ENCODE measurements around the gene CCDC88B. TPM values are rescaled to one million over a fixed set of nuclear protein-coding genes. Genes with fewer than 3 reads are reported as not detected.

CCDC88B gene
- total RNA-seq, 4 donors from 2014 or later, result 3.3 to 8.3 (median 5.4) TPM

- H3K4me1 ChIP-seq, result peaks cover 70% of the 10 kb centered on the region
- WGBS, result 17% methylated on average over 11 of the region's 32 CpGs
These were observed 23.2 kb upstream of the CCDC88B start for GRCh38 chr11:64316672-64317324.

GRCh38 chr11:64317325-64317960 is 22.6 kb upstream of the CCDC88B start, which contains the start of gene TRMT112:
Gene TRMT112, minus strand, starts transcription at chr11:64317559. Its CDS starts 33 bp downstream, at chr11:64317526.
- DNase-seq (ENCODE audit: low spot score in 2 of 2), result peak; percentile 98 to 99
- 0% methylated on average over 21 of the region's 43 CpGs for WGBS
- Histone ChIP-seq H3K4me3 (peak within 1 kb of the TSS; percentile 88), H3K27ac (peak within 1 kb of the TSS; percentile 99), H3K4me1 (peaks cover 71% of the 10 kb centered on the region), H3K36me3 (peaks cover 41% of the 10 kb centered on the region), H3K27me3 (no peaks in the 10 kb centered on the region), H3K9me3 (no peaks in the 10 kb centered on the region)
- TF ChIP-seq POLR2A (IDR thresholded peaks at IDR 0.05), result peak in 1 of 2 donors; percentile 48
- no peak for TF ChIP-seq CTCF (IDR thresholded peaks at IDR 0.05)
- TF ChIP-seq POLR2AphosphoS5 (IDR thresholded peaks at IDR 0.05), result peak in 2 of 3 donors; percentile 57 to 91
- TF ChIP-seq EP300 (IDR thresholded peaks at IDR 0.05), result no peak

More at GRCh38 chr11:64316672-64317324, 23.2 kb upstream of the CCDC88B start:
- TF ChIP-seq EP300 (IDR thresholded peaks at IDR 0.05) (no peak), CTCF (IDR thresholded peaks at IDR 0.05) (no peak), POLR2A (IDR thresholded peaks at IDR 0.05) (no peak), POLR2AphosphoS5 (IDR thresholded peaks at IDR 0.05) (no peak)
- Histone ChIP-seq H3K27ac (peak overlapping the region; percentile 99), H3K9me3 (no peaks in the 10 kb centered on the region), H3K36me3 (peaks cover 37% of the 10 kb centered on the region), H3K27me3 (no peaks in the 10 kb centered on the region), H3K4me3 (peak overlapping the region; percentile 88)
- no peak for DNase-seq (ENCODE audit: low spot score in 2 of 2)

GRCh38 chr11:64317961-64318765 is 21.8 kb upstream of the CCDC88B start, which contains the start of gene PRDX5:
Gene PRDX5, plus strand, starts transcription at chr11:64318121. Its CDS starts 95 bp downstream, at chr11:64318216.
- peak; percentile 98 to 99 for DNase-seq (ENCODE audit: low spot score in 2 of 2)
- Histone ChIP-seq H3K4me1 (peaks cover 69% of the 10 kb centered on the region), H3K27me3 (no peaks in the 10 kb centered on the region), H3K27ac (peak within 1 kb of the TSS; percentile 99), H3K36me3 (peaks cover 48% of the 10 kb centered on the region), H3K9me3 (no peaks in the 10 kb centered on the region), H3K4me3 (peak within 1 kb of the TSS; percentile 88)
- 0% methylated on average over 24 of the region's 61 CpGs for WGBS
- TF ChIP-seq CTCF (IDR thresholded peaks at IDR 0.05) (peak in 1 of 2 donors; percentile 34), POLR2AphosphoS5 (IDR thresholded peaks at IDR 0.05) (peak in 1 of 3 donors; percentile 57), EP300 (IDR thresholded peaks at IDR 0.05) (no peak), POLR2A (IDR thresholded peaks at IDR 0.05) (peak in 1 of 2 donors; percentile 51)

- Histone ChIP-seq H3K9me3 (no peaks in the 10 kb centered on the region), H3K27ac (peak overlapping the region; percentile 99), H3K4me1 (peaks cover 64% of the 10 kb centered on the region), H3K36me3 (peaks cover 48% of the 10 kb centered on the region), H3K4me3 (peak overlapping the region; percentile 88), H3K27me3 (no peaks in the 10 kb centered on the region)
- TF ChIP-seq CTCF (IDR thresholded peaks at IDR 0.05), result no peak
- TF ChIP-seq EP300 (IDR thresholded peaks at IDR 0.05), result no peak
- no peak for TF ChIP-seq POLR2AphosphoS5 (IDR thresholded peaks at IDR 0.05)
- no peak for TF ChIP-seq POLR2A (IDR thresholded peaks at IDR 0.05)
- 15% methylated on average over 14 of the region's 19 CpGs for WGBS
- DNase-seq (ENCODE audit: low spot score in 2 of 2), result no peak
These were observed 20.9 kb upstream of the CCDC88B start for GRCh38 chr11:64318766-64319761.

Measured in suprapubic skin (tissue), 4 donors.